G401 (cell line): ENCODE data around the gene TRIM65. TPM values are rescaled to one million over a fixed set of nuclear protein-coding genes. Genes with fewer than 3 reads are reported as not detected.
A peak's percentile ranks its signal among the peaks of the same experiment; 100 is the strongest.
"Not testable (repeated sequence)": the region's sequence is repeated elsewhere in the genome, so short reads cannot be mapped to it uniquely, and the experiment has no call there.

Experiments
- DNase-seq: peaks from one replicate; pipeline ENCODE4 v3.0.0-alpha.2; 2015; ENCODE audit warnings: low spot score
- in situ Hi-C: cut with HindIII; loops from 2 replicates; pipeline ENCODE4 v1.10.0; 2016; ENCODE audit warnings: low sequenced_read_pairs, mixed read lengths
- total RNA-seq: library from RNA; depleted of rRNA; stranded (reverse); fragments of >200 nt; shearing (Covaris generic); gene quantifications from 2 replicates; pipeline ENCODE4 v1.2.3, GENCODE V29; 2014

The TRIM65 gene
- total RNA-seq, 1 experiment from 2014 or later = 41.7 TPM

DNA sequence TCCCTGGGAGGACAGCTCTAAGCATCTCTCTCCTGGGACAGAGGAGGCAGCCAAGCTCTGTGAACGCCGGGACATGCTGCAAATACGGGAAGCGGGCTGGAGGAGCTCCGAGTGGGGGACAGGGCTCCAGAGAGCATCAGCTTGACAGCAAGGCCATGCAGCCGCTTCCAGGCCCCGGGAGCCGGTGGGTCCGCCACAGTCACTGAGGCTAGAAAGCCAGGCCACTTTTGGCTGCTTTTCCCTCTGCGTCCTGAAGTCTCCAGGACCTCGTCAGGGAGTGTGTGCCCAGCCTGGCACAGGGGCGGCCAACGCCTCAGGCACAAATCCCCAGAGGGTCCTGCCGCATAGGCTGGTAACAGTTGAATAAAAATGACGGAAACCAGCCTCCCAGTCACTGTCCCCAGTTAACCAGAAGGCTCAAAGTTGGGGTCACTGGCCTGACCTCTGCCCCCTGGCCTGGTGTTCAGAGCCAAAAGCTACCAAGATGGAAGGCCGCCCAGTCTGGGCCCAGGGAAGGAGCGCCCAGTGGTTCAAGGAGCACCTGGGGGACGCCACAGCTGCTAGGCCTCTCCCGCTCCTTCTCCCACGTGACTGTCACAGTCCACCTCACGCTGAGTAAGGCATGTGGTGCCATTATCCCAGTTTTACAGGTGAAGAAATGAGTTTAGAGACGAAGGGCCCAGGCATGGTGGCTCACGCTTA is 3.2 kb upstream of the TRIM65 start:
- in situ Hi-C loops = loop anchor here (10.0 to 25.0 kb wide), 2 partner anchors 137 to 355 kb away; partner anchors contain the start of gene EVPL

DNA sequence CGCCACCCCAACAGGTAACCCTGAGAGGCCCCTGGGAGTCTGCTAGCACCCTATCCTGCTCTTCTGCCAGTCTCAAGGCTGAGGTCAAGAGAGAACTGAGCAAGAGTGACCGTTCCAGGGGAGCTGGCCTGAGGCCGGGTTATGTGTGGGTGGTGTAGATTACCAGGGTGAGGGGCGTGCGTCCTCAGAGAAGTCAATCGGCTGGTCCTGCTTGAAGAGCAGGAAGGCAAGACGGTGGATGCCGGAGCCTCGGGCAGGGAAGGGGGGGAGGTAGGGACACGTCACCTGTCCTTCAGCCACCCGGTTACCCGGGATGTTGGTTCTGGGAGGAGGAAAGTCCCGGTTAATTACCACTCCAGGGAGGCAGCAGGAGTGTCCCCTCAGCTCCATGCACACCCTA is 2.6 kb upstream of the TRIM65 start:
- no peak for DNase-seq
- in situ Hi-C loops = no loop called here

More for the DNA sequence above, 3.2 kb upstream of the TRIM65 start:
- DNase-seq = no peak

DNA sequence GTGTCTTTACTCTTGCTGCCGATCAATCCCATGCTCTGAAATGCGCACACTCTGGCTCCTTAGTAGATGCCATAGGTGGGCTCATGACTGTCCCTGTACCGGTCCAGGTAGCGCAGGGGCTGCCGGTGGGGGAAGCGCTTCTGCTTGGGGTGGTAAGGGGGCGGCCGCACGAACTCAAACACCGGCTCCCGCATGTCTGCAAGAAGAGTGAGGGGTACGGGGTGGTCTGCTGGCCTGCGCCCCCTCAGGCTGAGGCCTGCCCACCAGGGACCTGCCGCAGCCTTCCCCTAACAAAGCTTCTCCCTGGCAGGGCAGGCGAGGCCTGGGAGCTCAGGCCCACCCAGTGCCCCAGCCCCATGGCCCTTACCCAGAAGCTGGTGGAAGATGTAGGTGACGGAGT is 2.0 kb upstream of the TRIM65 start:
- in situ Hi-C loops = no loop called here
- DNase-seq = no peak

DNA sequence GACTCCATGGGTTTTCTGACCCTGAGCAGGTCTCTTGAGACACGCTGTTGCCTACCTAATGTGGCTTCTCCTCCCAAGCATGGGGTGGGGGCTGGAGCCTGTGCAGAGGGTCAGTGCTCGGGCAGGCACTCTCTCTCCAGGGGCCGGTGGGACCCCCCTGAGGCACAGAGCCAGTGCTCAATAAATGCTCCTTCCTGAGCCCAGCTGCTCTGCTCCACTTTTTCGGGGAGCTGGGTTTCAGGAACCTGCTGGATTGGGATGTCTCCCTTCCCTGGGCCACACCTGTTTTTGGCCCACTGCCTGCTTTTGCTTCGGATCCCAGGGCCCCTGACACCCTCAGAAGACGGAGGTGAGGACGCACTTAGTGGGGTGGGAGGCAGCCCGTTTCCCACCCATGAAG is 1.3 kb upstream of the TRIM65 start:
- in situ Hi-C loops = no loop called here
- DNase-seq = no peak

DNA sequence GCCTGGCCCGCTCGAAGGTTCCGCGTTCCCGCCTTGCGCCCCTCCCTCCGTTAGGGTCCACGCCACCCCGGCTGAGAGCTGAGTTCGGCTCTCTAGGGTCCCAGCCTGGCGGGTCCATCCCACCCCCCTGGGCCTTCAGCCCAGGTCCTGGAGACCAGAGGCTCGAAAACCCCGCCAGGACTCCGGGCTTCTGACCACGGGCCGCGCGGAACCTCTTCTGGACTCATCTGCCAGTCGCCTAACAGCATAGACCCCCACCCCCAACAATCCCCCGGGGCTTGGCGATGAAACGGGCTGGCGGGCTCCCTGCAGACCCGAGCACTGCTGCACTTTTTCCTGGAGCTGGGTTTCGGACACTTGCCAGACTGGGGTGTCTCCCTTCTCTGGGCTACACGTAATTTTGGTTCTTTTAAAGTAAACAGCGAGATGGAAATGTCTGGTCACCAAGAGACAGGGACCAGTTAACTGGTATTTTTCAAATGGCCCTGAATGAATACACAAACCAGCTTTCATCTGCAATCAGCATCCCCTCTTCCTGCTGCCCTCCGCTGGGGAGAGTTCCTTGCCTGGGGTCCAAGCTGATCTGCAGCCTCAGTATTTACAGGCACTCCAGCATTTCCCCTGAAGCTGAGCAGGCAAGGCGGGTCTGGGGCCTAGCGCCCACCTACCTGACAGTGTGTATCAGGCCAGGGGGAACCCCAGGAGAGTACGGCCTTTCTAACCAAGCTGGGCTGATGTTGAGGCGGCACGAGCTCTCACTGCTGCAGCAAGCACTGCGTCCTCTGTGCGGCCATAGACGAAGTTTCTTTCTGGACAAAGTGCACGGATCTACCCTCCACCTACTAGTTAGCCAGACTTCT is 639 bp upstream of the TRIM65 start:
- no peak for DNase-seq
- in situ Hi-C loops = no loop called here

DNA sequence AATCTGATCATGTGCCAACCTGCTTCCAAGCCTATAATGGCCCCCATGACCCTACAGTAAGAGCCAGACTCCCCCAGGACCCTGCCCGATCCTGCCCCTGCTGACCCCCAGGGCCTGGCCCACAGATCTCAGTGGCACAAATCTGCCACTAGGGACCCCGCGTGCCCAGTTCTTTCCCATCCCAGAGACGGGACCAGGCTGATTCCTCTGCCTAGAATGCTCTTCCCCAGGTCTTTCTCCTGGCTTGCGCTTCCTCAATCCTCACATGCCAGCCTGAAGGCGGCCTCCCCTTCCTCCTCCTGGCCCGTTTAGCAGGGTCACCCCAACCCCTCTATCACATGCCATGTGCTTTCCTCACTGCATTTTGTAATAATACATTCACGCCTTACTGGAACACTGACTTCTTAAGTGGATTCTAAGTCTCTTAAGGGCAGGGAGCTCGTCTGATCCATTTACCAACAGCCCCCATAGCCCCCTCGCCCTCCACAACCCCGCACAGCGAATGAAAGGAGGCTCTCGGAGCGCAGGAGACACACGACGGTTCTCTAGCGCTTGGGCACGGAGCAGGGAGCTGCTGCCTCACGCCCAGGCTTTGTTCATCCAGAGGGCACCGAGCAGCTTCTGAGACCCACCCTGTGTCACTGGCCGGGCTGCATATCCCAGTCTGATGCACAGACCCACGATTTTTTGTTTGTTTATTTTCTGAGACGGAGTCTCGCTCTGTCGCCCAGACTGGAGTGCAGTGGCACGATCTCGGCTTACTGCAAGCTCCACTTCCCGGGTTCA is 1.2 kb downstream of the TRIM65 start:
- in situ Hi-C loops = no loop called here
- peak; percentile 26 for DNase-seq

- in situ Hi-C loops = no loop called here
These were observed 2.6 kb downstream of the TRIM65 start for GRCh38 chr17:75894049-75894733.

DNA sequence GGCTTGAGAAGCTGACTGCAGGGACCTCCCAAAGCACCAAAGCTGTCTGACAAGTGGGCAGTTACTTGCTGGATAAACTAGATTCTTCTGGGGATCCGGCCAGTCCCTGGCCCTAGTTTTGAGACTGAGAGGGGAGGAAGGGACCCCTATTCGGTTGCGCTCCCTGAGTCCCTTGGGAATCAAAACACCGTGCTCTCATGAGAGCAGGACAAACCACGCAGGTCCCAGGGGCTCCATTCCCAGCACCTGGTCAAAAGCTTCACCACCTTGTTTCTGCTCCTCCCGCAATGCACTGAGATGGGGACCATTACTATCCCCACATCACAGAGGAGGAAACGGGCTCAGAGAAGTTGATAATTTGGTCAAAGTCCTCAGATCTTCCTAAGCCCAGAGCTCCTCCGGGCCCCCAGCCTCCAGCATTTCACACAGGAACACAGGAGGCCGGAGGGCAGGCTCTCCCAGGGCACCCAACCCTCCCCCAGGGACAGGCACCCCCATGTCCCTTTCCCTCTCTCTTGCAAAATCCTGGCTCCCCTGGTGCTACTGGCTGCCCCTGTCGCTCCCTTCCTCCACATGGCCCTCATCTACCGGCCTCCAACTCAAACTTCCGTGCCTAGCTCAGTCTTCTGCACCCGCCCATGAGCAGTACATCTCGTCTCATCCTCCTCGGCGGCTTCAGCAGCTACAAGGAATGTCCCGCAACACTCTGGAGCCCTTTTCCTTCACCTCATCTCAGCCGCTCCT is 3.3 kb downstream of the TRIM65 start:
- DNase-seq = no peak

More at GRCh38 chr17:75894049-75894733, 2.6 kb downstream of the TRIM65 start:
- DNase-seq = peak; percentile 52

GRCh38 chr17:75892556-75893224 is 4.1 kb downstream of the TRIM65 start:
- in situ Hi-C loops = no loop called here

More for the DNA sequence above, 3.3 kb downstream of the TRIM65 start:
- in situ Hi-C loops = no loop called here

DNA sequence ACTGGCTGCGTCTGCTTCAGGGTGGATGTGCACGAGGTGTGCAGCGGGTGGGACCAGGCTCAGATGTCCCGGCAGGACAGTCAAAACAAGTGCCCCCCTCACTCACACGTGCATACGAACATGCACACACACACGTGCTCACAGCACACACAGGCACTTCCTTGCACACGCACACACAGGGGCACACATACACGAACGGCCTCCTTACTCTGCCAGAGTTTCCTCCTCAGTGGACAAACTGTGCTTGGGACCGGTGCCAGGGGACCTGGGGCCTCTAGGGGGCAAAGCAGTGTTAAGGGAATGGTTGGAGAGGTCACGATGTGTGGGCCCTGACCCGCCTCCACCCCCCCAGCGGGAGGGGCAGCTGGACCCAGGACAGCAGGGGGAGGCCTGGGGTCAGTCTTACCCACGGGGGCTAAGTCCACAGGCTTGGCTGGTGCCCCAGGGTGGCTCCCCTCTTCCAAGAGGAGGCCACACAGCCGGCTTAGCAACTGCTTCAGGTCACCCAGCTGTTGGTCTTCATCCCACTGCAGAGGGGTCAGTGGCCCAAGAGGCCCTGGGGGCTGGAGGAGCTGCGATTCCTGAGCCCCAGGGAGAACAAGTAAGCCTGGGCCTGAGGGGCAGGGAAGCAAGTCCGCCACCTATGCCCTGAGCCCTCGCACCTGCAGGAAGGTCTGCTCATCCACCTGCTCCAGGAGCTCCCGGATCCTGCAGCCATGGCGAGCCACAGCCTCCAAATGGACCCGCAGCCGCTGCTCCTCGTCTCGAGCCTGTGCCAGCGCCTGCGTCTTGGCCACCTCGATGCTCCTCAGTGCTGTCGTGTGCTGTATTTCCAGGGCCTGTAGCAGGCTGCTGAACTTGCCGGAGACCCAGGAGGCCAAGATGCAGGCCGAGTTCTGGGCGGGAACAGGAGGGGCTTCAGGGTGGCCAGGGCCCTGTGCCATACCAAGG is 4.9 kb downstream of the TRIM65 start:
- in situ Hi-C loops = no loop called here
- no peak for DNase-seq

More at GRCh38 chr17:75892556-75893224, 4.1 kb downstream of the TRIM65 start:
- peak; percentile 28 for DNase-seq

GRCh38 chr17:75891022-75891604 is 5.6 kb downstream of the TRIM65 start:
- DNase-seq = no peak
- in situ Hi-C loops = no loop called here

DNA sequence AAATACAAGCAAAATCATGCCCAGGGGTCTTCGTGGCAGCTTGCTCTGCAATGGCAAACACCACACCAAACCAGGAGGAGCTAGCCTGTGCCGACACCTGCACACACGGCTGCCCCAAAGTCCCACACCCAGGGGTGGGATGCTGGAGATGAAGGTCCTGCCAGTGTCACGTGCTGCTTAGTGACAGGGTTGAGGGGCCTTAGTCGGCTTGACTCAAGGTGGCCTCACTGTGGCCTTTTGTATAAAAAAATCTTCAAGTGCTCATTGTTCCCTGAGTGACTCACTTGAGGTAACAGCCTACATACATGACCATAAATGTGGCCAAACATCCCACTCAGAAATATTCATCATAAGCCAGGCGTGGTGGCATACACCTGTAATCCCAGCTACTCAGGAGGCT is 7.3 kb downstream of the TRIM65 start:
- DNase-seq = no peak
- in situ Hi-C loops = no loop called here

DNA sequence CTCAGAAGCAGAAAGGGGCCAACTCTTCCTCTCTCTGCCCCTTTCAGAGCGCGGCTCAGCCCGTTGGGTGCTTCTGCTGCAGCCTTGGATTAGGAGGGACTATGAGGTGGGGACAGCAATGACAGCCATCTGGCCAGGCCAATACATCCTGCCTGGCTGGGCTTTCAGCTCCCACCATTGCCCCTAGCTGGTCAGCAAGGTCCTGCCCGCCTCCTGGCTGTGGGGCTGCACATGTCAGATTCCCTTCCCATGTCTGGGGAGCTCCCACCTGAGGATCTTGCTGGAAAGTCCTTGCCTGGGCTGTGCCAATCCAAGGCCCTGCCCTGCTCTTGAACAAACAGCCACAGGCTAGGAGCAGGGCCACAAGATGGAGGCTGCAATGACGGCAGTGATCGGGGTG is 8.3 kb downstream of the TRIM65 start:
- DNase-seq = no peak
- in situ Hi-C loops = no loop called here

DNA sequence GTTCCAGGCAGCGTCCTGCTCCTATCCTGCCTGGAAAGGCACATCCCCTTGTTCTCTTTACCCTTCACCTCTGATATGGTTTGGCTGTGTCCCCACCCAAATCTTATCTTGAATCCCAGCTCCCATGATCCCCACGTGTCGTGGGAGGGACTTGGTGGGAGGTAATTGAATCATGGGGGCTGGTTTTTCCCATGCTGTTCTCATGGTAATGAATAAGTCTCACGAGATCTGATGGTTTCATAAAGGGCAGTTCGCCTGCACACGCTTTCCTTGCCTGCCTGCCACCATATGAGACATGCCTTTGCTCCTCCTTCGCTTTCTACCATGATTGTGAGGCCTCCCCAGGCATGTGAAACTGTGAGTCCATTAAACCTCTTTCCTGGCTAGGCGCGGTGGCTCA is 10.9 kb downstream of the TRIM65 start:
- in situ Hi-C loops, DNase-seq: not testable (repeated sequence)

DNA sequence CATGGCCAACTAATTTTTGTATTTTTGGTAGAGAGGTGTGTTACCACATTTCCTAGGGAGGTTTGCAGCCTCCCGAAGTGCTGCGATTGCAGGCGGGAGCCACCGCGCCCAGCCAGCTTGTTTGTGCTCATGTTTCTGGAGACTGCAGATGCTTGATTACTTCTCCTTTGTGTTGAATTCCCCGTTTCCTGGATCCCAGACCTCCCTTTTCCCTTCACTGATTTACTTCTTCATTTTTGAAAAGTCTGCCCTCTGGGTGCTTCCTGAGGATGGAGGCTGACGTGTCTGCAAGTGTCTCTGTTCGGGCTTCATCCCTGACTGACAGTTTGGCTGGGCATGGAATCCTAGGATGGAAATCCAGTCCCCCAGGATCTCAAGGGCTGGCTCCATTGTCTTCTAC is 11.3 kb downstream of the TRIM65 start:
- DNase-seq = no peak

DNA sequence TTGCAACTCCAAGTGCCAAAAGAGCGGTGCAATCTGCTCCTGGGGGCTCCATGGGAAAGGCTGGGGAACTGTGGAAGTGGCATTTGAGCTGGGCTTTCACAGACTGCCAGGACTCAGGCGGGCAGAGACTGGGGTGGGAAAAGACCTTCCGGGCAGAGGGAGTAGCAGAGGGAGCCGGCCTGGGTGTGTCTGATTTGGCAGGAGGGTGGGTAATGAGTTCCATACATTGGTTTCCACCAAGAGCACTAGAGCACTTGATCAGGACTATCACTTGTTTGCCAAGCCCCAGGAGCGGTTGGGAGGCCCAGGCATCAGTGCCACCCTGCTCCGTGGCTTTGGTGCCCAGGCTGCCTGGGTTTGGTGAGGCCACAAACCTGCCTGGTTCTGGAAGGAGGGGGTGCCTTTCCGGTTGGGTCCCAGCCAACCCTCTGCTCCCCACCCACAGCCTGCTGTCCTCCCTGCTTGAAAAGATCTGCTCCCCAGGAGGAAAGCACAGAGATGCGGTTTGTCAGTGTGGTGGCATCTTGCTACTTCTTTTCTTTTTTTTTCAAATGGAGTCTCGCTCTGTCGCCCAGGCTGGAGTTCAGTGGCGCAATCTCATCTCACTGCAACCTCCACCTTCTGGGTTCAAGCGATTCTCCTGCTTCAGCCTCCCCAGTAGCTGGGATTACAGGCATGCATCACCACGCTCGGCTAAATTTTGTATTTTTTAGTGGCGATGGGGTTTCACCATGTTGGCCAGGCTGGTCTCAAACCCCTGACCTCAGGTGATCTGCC is 14.9 kb downstream of the TRIM65 start:
- DNase-seq = no peak
- in situ Hi-C loops = no loop called here

More for the DNA sequence above, 11.3 kb downstream of the TRIM65 start:
- in situ Hi-C loops = no loop called here
